ENCODE results near the gene APOL2. TPM values are rescaled to one million over a fixed set of nuclear protein-coding genes. Genes with fewer than 3 reads are reported as not detected.
"Not testable (repeated sequence)": the region's sequence is repeated elsewhere in the genome, so short reads cannot be mapped to it uniquely, and the experiment has no call there.

APOL2 gene
- total RNA-seq, 1 donor from 2014 or later, result 53.5 TPM

- H3K4me3 Mint-ChIP-seq (ENCODE audit: unreplicated experiment), result no peak overlapping the region
- no peaks in the 10 kb centered on the region for H3K9me3 Mint-ChIP-seq (ENCODE audit: unreplicated experiment)
- H3K27me3 Mint-ChIP-seq (ENCODE audit: unreplicated experiment), result no peaks in the 10 kb centered on the region
- no peak for TF ChIP-seq CTCF (IDR thresholded peaks at IDR 0.05)
- no peak for DNase-seq (ENCODE audit: extremely low spot score, unreplicated experiment)
- H3K36me3 Mint-ChIP-seq (ENCODE audit: unreplicated experiment), result no peaks in the 10 kb centered on the region
- H3K4me1 Mint-ChIP-seq (ENCODE audit: unreplicated experiment), result peaks cover 3% of the 10 kb centered on the region
- H3K27ac Mint-ChIP-seq (ENCODE audit: unreplicated experiment), result no peak overlapping the region
These were observed 28.7 kb upstream of the APOL2 start for GRCh38 chr22:36267896-36268485.

GRCh38 chr22:36267058-36267457, 27.7 kb upstream of the APOL2 start:
- Mint-ChIP-seq H3K4me1 (ENCODE audit: unreplicated experiment) (peaks cover 3% of the 10 kb centered on the region), H3K27me3 (ENCODE audit: unreplicated experiment) (no peaks in the 10 kb centered on the region), H3K36me3 (ENCODE audit: unreplicated experiment) (no peaks in the 10 kb centered on the region), H3K27ac (ENCODE audit: unreplicated experiment) (no peak overlapping the region), H3K4me3 (ENCODE audit: unreplicated experiment) (no peak overlapping the region), H3K9me3 (ENCODE audit: unreplicated experiment) (no peaks in the 10 kb centered on the region)
- no peak for DNase-seq (ENCODE audit: extremely low spot score, unreplicated experiment)
- TF ChIP-seq CTCF (IDR thresholded peaks at IDR 0.05), result no peak

- not testable (repeated sequence) for H3K4me3 Mint-ChIP-seq (ENCODE audit: unreplicated experiment); H3K27ac Mint-ChIP-seq (ENCODE audit: unreplicated experiment)
These were observed 24.7 kb upstream of the APOL2 start for GRCh38 chr22:36263886-36264664.

GRCh38 chr22:36263216-36263673, 23.9 kb upstream of the APOL2 start:
- H3K9me3 Mint-ChIP-seq (ENCODE audit: unreplicated experiment); H3K36me3 Mint-ChIP-seq (ENCODE audit: unreplicated experiment); DNase-seq (ENCODE audit: extremely low spot score, unreplicated experiment); H3K27ac Mint-ChIP-seq (ENCODE audit: unreplicated experiment); H3K27me3 Mint-ChIP-seq (ENCODE audit: unreplicated experiment); H3K4me3 Mint-ChIP-seq (ENCODE audit: unreplicated experiment): not testable (repeated sequence)
- peaks cover 20% of the 10 kb centered on the region for H3K4me1 Mint-ChIP-seq (ENCODE audit: unreplicated experiment)

More at GRCh38 chr22:36263886-36264664, 24.7 kb upstream of the APOL2 start:
- not testable (repeated sequence) for H3K36me3 Mint-ChIP-seq (ENCODE audit: unreplicated experiment); H3K27me3 Mint-ChIP-seq (ENCODE audit: unreplicated experiment); DNase-seq (ENCODE audit: extremely low spot score, unreplicated experiment); H3K9me3 Mint-ChIP-seq (ENCODE audit: unreplicated experiment)
- H3K4me1 Mint-ChIP-seq (ENCODE audit: unreplicated experiment), result peaks cover 13% of the 10 kb centered on the region

- H3K27ac Mint-ChIP-seq (ENCODE audit: unreplicated experiment), result not testable (repeated sequence)
These were observed 23.0 kb upstream of the APOL2 start for GRCh38 chr22:36262307-36262706.

GRCh38 chr22:36261675-36262074, 22.3 kb upstream of the APOL2 start:
- H3K4me1 Mint-ChIP-seq (ENCODE audit: unreplicated experiment), result peaks cover 20% of the 10 kb centered on the region
- not testable (repeated sequence) for H3K27ac Mint-ChIP-seq (ENCODE audit: unreplicated experiment); H3K36me3 Mint-ChIP-seq (ENCODE audit: unreplicated experiment)

More at GRCh38 chr22:36262307-36262706, 23.0 kb upstream of the APOL2 start:
- H3K4me3 Mint-ChIP-seq (ENCODE audit: unreplicated experiment); H3K36me3 Mint-ChIP-seq (ENCODE audit: unreplicated experiment); DNase-seq (ENCODE audit: extremely low spot score, unreplicated experiment); H3K27me3 Mint-ChIP-seq (ENCODE audit: unreplicated experiment); H3K9me3 Mint-ChIP-seq (ENCODE audit: unreplicated experiment): not testable (repeated sequence)
- H3K4me1 Mint-ChIP-seq (ENCODE audit: unreplicated experiment), result peaks cover 20% of the 10 kb centered on the region

More at GRCh38 chr22:36261675-36262074, 22.3 kb upstream of the APOL2 start:
- peak; percentile 16 for TF ChIP-seq CTCF (IDR thresholded peaks at IDR 0.05)
- H3K4me3 Mint-ChIP-seq (ENCODE audit: unreplicated experiment); H3K27me3 Mint-ChIP-seq (ENCODE audit: unreplicated experiment); H3K9me3 Mint-ChIP-seq (ENCODE audit: unreplicated experiment); DNase-seq (ENCODE audit: extremely low spot score, unreplicated experiment): not testable (repeated sequence)

Data from osteocyte (in vitro differentiated cells).